ENCODE measurements around the gene VWA3B.

DNA sequence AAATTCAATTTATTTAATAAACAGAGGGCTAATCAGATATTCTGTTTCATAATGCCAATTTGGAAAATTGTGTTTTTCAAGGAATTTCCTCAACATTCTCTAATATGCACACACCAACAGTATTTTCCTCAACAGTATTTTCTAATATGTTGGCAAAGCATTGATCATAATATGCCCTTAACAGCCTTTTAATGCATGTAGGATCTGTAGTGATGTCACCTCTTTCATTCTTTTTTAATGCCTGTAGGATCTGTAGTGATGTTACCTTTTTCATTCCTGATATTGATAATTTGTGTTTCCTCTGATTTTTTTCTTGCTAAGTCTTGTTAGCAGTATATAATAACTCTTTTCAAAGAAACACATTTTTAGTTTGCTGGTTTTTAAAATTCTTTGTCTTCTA, 15.9 kb downstream of the VWA3B start:
- TF ChIP-seq EZH2phosphoT487 (IDR thresholded peaks at IDR 0.05; ENCODE audit: borderline replicate concordance, low read depth, low read length) = no peak
- TF ChIP-seq, protein P1, sequence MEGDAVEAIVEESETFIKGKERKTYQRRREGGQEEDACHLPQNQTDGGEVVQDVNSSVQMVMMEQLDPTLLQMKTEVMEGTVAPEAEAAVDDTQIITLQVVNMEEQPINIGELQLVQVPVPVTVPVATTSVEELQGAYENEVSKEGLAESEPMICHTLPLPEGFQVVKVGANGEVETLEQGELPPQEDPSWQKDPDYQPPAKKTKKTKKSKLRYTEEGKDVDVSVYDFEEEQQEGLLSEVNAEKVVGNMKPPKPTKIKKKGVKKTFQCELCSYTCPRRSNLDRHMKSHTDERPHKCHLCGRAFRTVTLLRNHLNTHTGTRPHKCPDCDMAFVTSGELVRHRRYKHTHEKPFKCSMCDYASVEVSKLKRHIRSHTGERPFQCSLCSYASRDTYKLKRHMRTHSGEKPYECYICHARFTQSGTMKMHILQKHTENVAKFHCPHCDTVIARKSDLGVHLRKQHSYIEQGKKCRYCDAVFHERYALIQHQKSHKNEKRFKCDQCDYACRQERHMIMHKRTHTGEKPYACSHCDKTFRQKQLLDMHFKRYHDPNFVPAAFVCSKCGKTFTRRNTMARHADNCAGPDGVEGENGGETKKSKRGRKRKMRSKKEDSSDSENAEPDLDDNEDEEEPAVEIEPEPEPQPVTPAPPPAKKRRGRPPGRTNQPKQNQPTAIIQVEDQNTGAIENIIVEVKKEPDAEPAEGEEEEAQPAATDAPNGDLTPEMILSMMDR (conservative IDR thresholded peaks at IDR 0.05; ENCODE audit: low read length) = no peak
